ENCODE data around the gene ACTL7A.

ACTL7A gene

DNA sequence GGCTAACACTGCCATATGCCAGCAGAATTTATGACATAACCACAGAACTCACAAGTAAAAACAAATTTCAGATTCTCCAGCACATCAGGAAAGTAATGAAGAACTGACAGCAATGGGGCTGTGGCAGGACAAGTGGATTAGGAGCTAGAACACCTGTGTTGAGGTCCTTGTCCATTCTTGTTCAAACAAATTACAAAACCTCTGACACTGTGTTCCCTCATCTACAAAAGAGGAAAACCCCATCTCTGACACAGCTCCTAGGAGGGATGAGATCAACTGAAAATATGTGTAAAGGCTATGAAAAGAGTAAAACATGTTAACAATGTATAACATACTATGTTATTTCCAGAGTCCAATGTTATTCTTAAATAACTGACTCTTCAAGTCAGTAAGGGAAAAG lies 48.3 kb downstream of the ACTL7A start:
- peak overlapping the region; percentile 77 for H3K27ac Mint-ChIP-seq
- no peak for ATAC-seq
- no peak for DNase-seq (ENCODE audit: low spot score in 2 of 2)
- H3K9me3 Mint-ChIP-seq: no peaks in the 10 kb centered on the region
- H3K4me3 Mint-ChIP-seq: no peak overlapping the region
- H3K4me1 Mint-ChIP-seq: peaks cover 17% of the 10 kb centered on the region
- peaks cover 96% of the 10 kb centered on the region for H3K36me3 Mint-ChIP-seq

GRCh38 chr9:108910914-108911313 lies 48.8 kb downstream of the ACTL7A start:
- ATAC-seq: no peak
- Mint-ChIP-seq H3K36me3 (peaks cover 96% of the 10 kb centered on the region), H3K27ac (peak overlapping the region; percentile 77), H3K4me3 (no peak overlapping the region), H3K9me3 (no peaks in the 10 kb centered on the region), H3K4me1 (peaks cover 17% of the 10 kb centered on the region)
- DNase-seq (ENCODE audit: low spot score in 2 of 2): no peak

GRCh38 chr9:108911820-108912219 lies 49.8 kb downstream of the ACTL7A start:
- peaks cover 96% of the 10 kb centered on the region for H3K36me3 Mint-ChIP-seq
- H3K9me3 Mint-ChIP-seq: no peaks in the 10 kb centered on the region
- DNase-seq (ENCODE audit: low spot score in 2 of 2): no peak
- peak overlapping the region; percentile 77 for H3K27ac Mint-ChIP-seq
- H3K4me1 Mint-ChIP-seq: peaks cover 17% of the 10 kb centered on the region
- H3K4me3 Mint-ChIP-seq: no peak overlapping the region
- peak; percentile 31 for ATAC-seq

Data from stimulated activated effector memory CD8-positive, alpha-beta T cell treated with anti-CD3 and anti-CD28 coated beads, Interleukin-12 subunit alpha, Interleukin-12 subunit beta, amount 100 ng/mL, for 72 hours (primary cell).